GM12892 (cell line): ENCODE results near the gene SMYD3.

Experiments
- POLR2A ChIP-seq: IDR thresholded peaks from 2 replicates; pipeline ENCODE4 v1.6.1; 2011; ENCODE audit warnings: low read depth, low read length, control low read depth
- POLR2AphosphoS5 ChIP-seq: IDR thresholded peaks from 2 replicates; pipeline ENCODE4 v1.6.1; 2011; ENCODE audit warnings: low read depth, low read length, control low read depth
- TAF1 ChIP-seq: IDR thresholded peaks from 2 replicates; pipeline ENCODE4 v1.6.1; 2011; ENCODE audit warnings: low read depth, mild to moderate bottlenecking, control low read depth, low read length, borderline replicate concordance

- TF ChIP-seq POLR2AphosphoS5 (no peak), POLR2A (no peak), TAF1 (no peak)
Measured at GRCh38 chr1:245997471-245998258, 509.4 kb downstream of the SMYD3 start.
